K562 (cell line): ENCODE measurements around the gene ZNF275. TPM values are rescaled to one million over a fixed set of nuclear protein-coding genes. Genes with fewer than 3 reads are reported as not detected.

ENCODE experiments used
- ATAC-seq: fragments of 200-7000 bp; cut with Tn5 transposase; 3 replicates; pipeline ENCODE4 v1.9.1; 2020; ENCODE audit warnings: moderate library complexity
- BruUV-seq: library from RNA; stranded (reverse); fragments of 400-500 nt; replicated peaks from 2 replicates; lab custom pipeline; 2021; lab: Mats Ljungman, UMichigan
- CTCF ChIA-PET: fragments of 300-600 bp; formaldehyde crosslinking; extraction: SDS; loops from one replicate; lab custom pipeline; 2021; ENCODE audit warnings: low intra/inter-chr PET ratio; lab: Yijun Ruan, JAX
- POLR2A ChIA-PET: fragments of 300-600, 350-650 bp; sonication (Branson Sonifier 250); formaldehyde crosslinking; extraction: SDS; loops from one replicate; lab custom pipeline; 2021; ENCODE audit warnings: antibody characterized with exemption, inconsistent platforms; lab: Yijun Ruan, JAX
- DNase-seq, 4 experiments: peaks; one replicate each; pipeline versions ENCODE4 v3.0.0 to v3.0.0-alpha.2; 2011 to 2018; ENCODE audit warnings: low spot score in 3 of 4, mixed read lengths in 3 of 4; ENCODE audit errors: extremely low read depth in 1 of 4
- FAIRE-seq: peaks from 2 replicates; lab custom pipeline; 2011; peaks lifted over from hg19 to GRCh38; lab: Jason Lieb, UNC
- H2AFZ ChIP-seq: 2 replicates; pipeline ENCODE4 v1.6.0; 2011; ENCODE audit warnings: low read depth, low read length, control low read depth, inconsistent platforms
- H3K27ac ChIP-seq: fragments of 200-600 bp; 3 replicates; pipeline ENCODE4 v1.8.0; 2011; ENCODE audit warnings: low read depth, mild to moderate bottlenecking, control low read depth, inconsistent platforms, low read length, moderate library complexity, mixed read lengths; ENCODE audit errors: extremely low read depth
- H3K27me3 ChIP-seq, 2 experiments: fragments of 300-600 bp in 1 of 2; 2 replicates in 1 of 2; 3 replicates in 1 of 2; pipeline versions ENCODE4 v1.6.0 to v1.8.0; 2011; ENCODE audit warnings: inconsistent platforms in 2 of 2, low read length in 2 of 2, mild to moderate bottlenecking in 1 of 2, mixed read lengths in 1 of 2, moderate library complexity in 1 of 2; ENCODE audit not compliant: control insufficient read depth in 2 of 2, insufficient read depth in 2 of 2
- H3K36me3 ChIP-seq: fragments of 300-600 bp; 3 replicates; pipeline ENCODE4 v1.8.0; 2011; ENCODE audit warnings: mild to moderate bottlenecking, low read length, inconsistent platforms; ENCODE audit not compliant: control insufficient read depth, insufficient read depth
- H3K4me1 ChIP-seq, 2 experiments: fragments of 200-600 bp in 1 of 2; replicated peaks in 1 of 2; 2 replicates in 1 of 2; 3 replicates in 1 of 2; pipeline versions ENCODE4 v1.5.1 to v1.8.0; 2011; ENCODE audit warnings: inconsistent platforms in 2 of 2, low read length in 2 of 2, mild to moderate bottlenecking in 1 of 2, mixed read lengths in 1 of 2, moderate library complexity in 1 of 2; ENCODE audit not compliant: control insufficient read depth in 2 of 2, insufficient read depth in 2 of 2
- H3K4me2 ChIP-seq: 2 replicates; pipeline ENCODE4 v1.6.1; 2011; ENCODE audit warnings: low read length, control low read depth, inconsistent platforms, mixed read lengths; ENCODE audit not compliant: insufficient read depth
- H3K4me3 ChIP-seq: fragments of 200-600 bp; sonication (generic), shearing (Covaris generic); 2 replicates; pipeline ENCODE4 v1.5.1; 2016; ENCODE audit warnings: control low read depth, inconsistent platforms
- H3K79me2 ChIP-seq: fragments of 200-600 bp; 3 replicates; pipeline ENCODE4 v1.8.0; 2011; ENCODE audit warnings: low read length, inconsistent platforms; ENCODE audit not compliant: control insufficient read depth, insufficient read depth
- H3K9ac ChIP-seq, 2 experiments: 2 replicates each; pipeline versions ENCODE4 v1.6.0 to v1.6.1; 2011; ENCODE audit warnings: low read depth in 2 of 2, low read length in 2 of 2, control low read depth in 1 of 2, inconsistent platforms in 1 of 2, mild to moderate bottlenecking in 1 of 2, mixed read lengths in 1 of 2; ENCODE audit not compliant: insufficient read depth in 1 of 2
- H3K9me1 ChIP-seq: one replicate; pipeline ENCODE4 v1.6.0; 2011; ENCODE audit warnings: inconsistent platforms, mild to moderate bottlenecking, low read length, moderate library complexity; ENCODE audit not compliant: control insufficient read depth, insufficient read depth
- H3K9me3 ChIP-seq: replicated peaks from 2 replicates; pipeline ENCODE4 v1.5.1; 2011; ENCODE audit warnings: low read depth, low read length, inconsistent platforms; ENCODE audit not compliant: control insufficient read depth, insufficient read depth
- H4K20me1 ChIP-seq: replicated peaks from 2 replicates; pipeline ENCODE4 v1.6.1; 2011; ENCODE audit warnings: low read length, inconsistent platforms, mixed read lengths; ENCODE audit not compliant: control insufficient read depth, insufficient read depth
- GATAD2A ChIP-seq: fragments of 450-650 bp; IDR thresholded peaks from 2 replicates; pipeline ENCODE4 v1.6.1; 2017
- MED1 ChIP-seq: sonication (generic); formaldehyde crosslinking; IDR thresholded peaks from 2 replicates; pipeline ENCODE4 v1.8.1; 2023; ENCODE audit warnings: missing genetic modification reagents, borderline replicate concordance
- TBL1XR1 ChIP-seq, 2 experiments: IDR thresholded peaks; 2 replicates each; pipeline ENCODE4 v1.6.1; 2012; ENCODE audit warnings: improper control_type of control experiment in 2 of 2, low read length in 2 of 2, mild to moderate bottlenecking in 1 of 2
- TSC22D4 ChIP-seq: fragments of 450-650 bp; IDR thresholded peaks from 2 replicates; pipeline ENCODE4 v1.6.1; 2016; ENCODE audit warnings: missing genetic modification characterization, missing biosample characterization, control low read depth
- ZEB2 ChIP-seq: fragments of 450-650 bp; IDR thresholded peaks from 2 replicates; pipeline ENCODE4 v1.6.1; 2016
- ZNF354B ChIP-seq: fragments of 250-450 bp; sonication (Bioruptor Pico); IDR thresholded peaks from 2 replicates; pipeline ENCODE4 v1.4.0; 2020
- WGBS: fragments of 100-300 bp; shearing (Covaris generic); methylation state at CpG from one replicate; pipeline ENCODE4 v1.1.6; 2016; ENCODE audit warnings: low coverage, mixed read lengths; ENCODE audit not compliant: insufficient coverage; ENCODE audit errors: missing lambda C conversion rate; 5-methylcytosine and 5-hydroxymethylcytosine counted together
- in situ Hi-C: fragments of 300-500 bp; cut with MboI; formaldehyde crosslinking; loops from 4 replicates; pipeline ENCODE4 v1.15.0; 2018; ENCODE audit warnings: inconsistent platforms, mixed read lengths
- intact Hi-C: fragments of 100-400 bp; cut with micrococcal nuclease; formaldehyde crosslinking; loops from 2 replicates; pipeline ENCODE4 v1.14.2; 2022
- polyA plus RNA-seq, 8 experiments: library from polyadenylated mRNA; depleted of rRNA in 4 of 8; stranded (reverse) in 5 of 8; unstranded in 3 of 8; fragments of >200 nt; fragmentation: Nextera tagmentation in 2 of 8; fragmentation: Illumina TruSeq in 1 of 8; extraction: Ambion mirVana in 2 of 8; extraction: Trizol in 1 of 8; gene quantifications; 2 replicates each; pipeline versions ENCODE4 v1.2.1 to v1.2.3, GENCODE V29; 2011 to 2014; ENCODE audit warnings: inconsistent platforms in 1 of 8, missing spikeins in 1 of 8
- total RNA-seq, 7 experiments: library from RNA; depleted of rRNA in 6 of 7; stranded (reverse); fragments of >200 nt in 6 of 7; fragmentation: Illumina TruSeq in 2 of 7; extraction: Trizol in 2 of 7; gene quantifications; 2 replicates each; pipeline versions ENCODE4 v1.2.1 to v1.2.3, GENCODE V29; 2011 to 2021; ENCODE audit warnings: low replicate concordance in 1 of 7

The ZNF275 gene
- total and polyA plus RNA-seq, 9 of the 15 experiments (the other 6 are each of a cell fraction or from before 2014, with no cell fraction given), result 2.1 to 19.1 (median 12.0) TPM

- Histone ChIP-seq H3K4me2 (no peak overlapping the region), H2AFZ (no peak overlapping the region), H3K9ac (peak overlapping the region in 1 of 2 experiments; percentile 17; a peak in 1 of 4 replicates), H3K36me3 (no peaks in the 10 kb centered on the region), H3K4me1 (no peaks in the 10 kb centered on the region; a peak in 1 of 5 replicates), H3K9me1 (no peaks in the 10 kb centered on the region), H3K4me3 (no peak overlapping the region), H4K20me1 (no peaks in the 10 kb centered on the region), H3K27ac (no peak overlapping the region), H3K9me3 (0 out of 2 replicates have a peak, but pooled peaks cover under 1% of the 10 kb centered on the region), H3K27me3 (no peaks in the 10 kb centered on the region; a peak in 1 of 5 replicates), H3K79me2 (no peaks in the 10 kb centered on the region)
- ChIA-PET POLR2A (interaction anchor here (0.7 kb wide), 1 partner anchor 53 kb away, joined by 3 read pairs; no protein-coding TSS in a partner anchor), CTCF (no interaction called here)
- WGBS, result 28% methylated on average over 10 of the region's 10 CpGs
- BruUV-seq, result no TSS peak
- ATAC-seq (no peak), FAIRE-seq (no peak), DNase-seq (no peak)
- intact Hi-C loops (no loop called here), in situ Hi-C loops (no loop called here)
- TF ChIP-seq TBL1XR1 (IDR thresholded peaks at IDR 0.05; ENCODE audit: low read length in 2 of 2) (no peak), TSC22D4 (tag) (no peak), ZNF354B (CRISPR knock-in tag) (no peak), GATAD2A (no peak), MED1 (CRISPR knock-in tag) (no peak), ZEB2 (no peak)
Measured at GRCh38 chrX:153387987-153388721, 54.2 kb downstream of the ZNF275 start.
